GM18505 (cell line): Measurements from ENCODE around the gene ZFYVE16.
"Not testable (repeated sequence)": the region's sequence is repeated elsewhere in the genome, so short reads cannot be mapped to it uniquely, and the experiment has no call there.

Experiments used
- ATAC-seq: cut with Tn5 transposase; IDR thresholded peaks from one replicate; pipeline ENCODE4 v1.9.1; 2021; ENCODE audit not compliant: unreplicated experiment
- POLR2A ChIP-seq: IDR thresholded peaks from 4 replicates; pipeline ENCODE4 v1.6.1; 2011; ENCODE audit warnings: borderline replicate concordance; ENCODE audit not compliant: insufficient read depth, insufficient read length; ENCODE audit errors: extremely low read depth

ZFYVE16 gene

GRCh38 chr5:80439213-80439612, 31.3 kb downstream of the ZFYVE16 start:
- ATAC-seq, result no peak
- TF ChIP-seq POLR2A, result no peak

GRCh38 chr5:80442742-80443141, 34.9 kb downstream of the ZFYVE16 start:
- no peak for ATAC-seq
- TF ChIP-seq POLR2A, result no peak

- ATAC-seq, result no peak
- TF ChIP-seq POLR2A, result no peak
Observed at GRCh38 chr5:80453366-80453765, 45.5 kb downstream of the ZFYVE16 start.

- no peak for TF ChIP-seq POLR2A
- no peak for ATAC-seq
Observed at GRCh38 chr5:80463269-80463668, 55.4 kb downstream of the ZFYVE16 start.

- ATAC-seq, result no peak
- TF ChIP-seq POLR2A, result no peak
Observed at GRCh38 chr5:80466669-80467485, 59.0 kb downstream of the ZFYVE16 start.

GRCh38 chr5:80468131-80468530, 60.3 kb downstream of the ZFYVE16 start:
- ATAC-seq, result no peak
- no peak for TF ChIP-seq POLR2A

- ATAC-seq, result not testable (repeated sequence)
Observed at GRCh38 chr5:80470631-80471030, 62.8 kb downstream of the ZFYVE16 start.

- no peak for ATAC-seq
- no peak for TF ChIP-seq POLR2A
Observed at GRCh38 chr5:80474929-80475328, 67.1 kb downstream of the ZFYVE16 start.

GRCh38 chr5:80479713-80480112, 71.8 kb downstream of the ZFYVE16 start:
- ATAC-seq, result no peak
- no peak for TF ChIP-seq POLR2A

- TF ChIP-seq POLR2A, result no peak
- ATAC-seq, result no peak
Observed at GRCh38 chr5:80480354-80480753, 72.5 kb downstream of the ZFYVE16 start.

GRCh38 chr5:80481019-80481893, 73.4 kb downstream of the ZFYVE16 start:
- no peak for TF ChIP-seq POLR2A

GRCh38 chr5:80482578-80482977, 74.7 kb downstream of the ZFYVE16 start:
- ATAC-seq, result no peak
- no peak for TF ChIP-seq POLR2A

More at GRCh38 chr5:80481019-80481893, 73.4 kb downstream of the ZFYVE16 start:
- ATAC-seq, result no peak

GRCh38 chr5:80483636-80484232, 75.9 kb downstream of the ZFYVE16 start:
- ATAC-seq, result no peak
- TF ChIP-seq POLR2A, result no peak
